Measurements from ENCODE around the gene ALOX15. TPM values are rescaled to one million over a fixed set of nuclear protein-coding genes. Genes with fewer than 3 reads are reported as not detected.
"Not testable (repeated sequence)": the region's sequence is repeated elsewhere in the genome, so short reads cannot be mapped to it uniquely, and the experiment has no call there.

Gene ALOX15, protein sequence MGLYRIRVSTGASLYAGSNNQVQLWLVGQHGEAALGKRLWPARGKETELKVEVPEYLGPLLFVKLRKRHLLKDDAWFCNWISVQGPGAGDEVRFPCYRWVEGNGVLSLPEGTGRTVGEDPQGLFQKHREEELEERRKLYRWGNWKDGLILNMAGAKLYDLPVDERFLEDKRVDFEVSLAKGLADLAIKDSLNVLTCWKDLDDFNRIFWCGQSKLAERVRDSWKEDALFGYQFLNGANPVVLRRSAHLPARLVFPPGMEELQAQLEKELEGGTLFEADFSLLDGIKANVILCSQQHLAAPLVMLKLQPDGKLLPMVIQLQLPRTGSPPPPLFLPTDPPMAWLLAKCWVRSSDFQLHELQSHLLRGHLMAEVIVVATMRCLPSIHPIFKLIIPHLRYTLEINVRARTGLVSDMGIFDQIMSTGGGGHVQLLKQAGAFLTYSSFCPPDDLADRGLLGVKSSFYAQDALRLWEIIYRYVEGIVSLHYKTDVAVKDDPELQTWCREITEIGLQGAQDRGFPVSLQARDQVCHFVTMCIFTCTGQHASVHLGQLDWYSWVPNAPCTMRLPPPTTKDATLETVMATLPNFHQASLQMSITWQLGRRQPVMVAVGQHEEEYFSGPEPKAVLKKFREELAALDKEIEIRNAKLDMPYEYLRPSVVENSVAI
- 0.31 TPM for total RNA-seq

DNA sequence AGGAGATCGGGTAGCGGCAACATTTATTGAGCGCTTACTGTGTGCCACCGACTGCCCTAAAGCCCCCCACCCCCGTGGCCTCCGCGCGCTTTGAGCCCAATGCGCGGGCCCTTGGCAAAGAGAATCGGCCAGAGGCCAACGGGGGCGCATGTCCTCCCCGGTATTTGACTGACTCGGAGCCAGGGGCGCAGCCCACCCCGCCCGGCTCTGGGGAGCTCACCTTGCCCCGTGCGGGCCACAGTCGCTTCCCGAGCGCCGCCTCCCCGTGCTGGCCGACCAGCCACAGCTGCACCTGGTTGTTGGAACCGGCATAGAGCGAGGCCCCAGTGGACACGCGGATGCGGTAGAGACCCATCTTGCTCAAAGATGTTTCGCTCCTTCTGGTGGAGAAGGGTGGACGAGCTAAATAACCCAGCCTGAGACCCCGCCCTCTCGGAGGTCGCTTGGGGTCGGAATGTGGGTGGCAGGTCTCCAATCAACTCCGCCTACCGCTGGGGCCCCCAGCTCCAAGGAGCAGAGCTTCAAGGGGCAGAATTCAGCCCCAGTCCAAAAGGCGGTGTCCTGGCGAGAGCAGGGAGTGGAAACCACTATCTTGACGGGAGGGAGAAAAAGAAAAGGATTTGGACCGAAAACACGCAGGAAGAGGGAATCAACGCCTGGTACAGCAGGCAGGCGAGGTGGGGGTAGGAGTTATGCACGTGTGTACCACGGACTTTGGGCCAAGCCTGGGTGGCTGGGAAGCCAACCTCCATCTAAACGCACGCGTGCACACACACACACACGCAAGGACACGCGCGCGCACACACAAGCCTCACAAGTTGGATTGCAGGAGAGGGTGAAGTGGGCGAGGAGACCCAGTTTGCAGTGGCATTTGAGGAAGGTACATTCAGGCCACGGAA is at the start of gene ALOX15:
Gene ALOX15, minus strand, starts transcription at position 382 of the 899 bp plus-strand sequence. Its CDS starts 27 bp downstream, at position 355.
- DNase-seq: no peak

DNA sequence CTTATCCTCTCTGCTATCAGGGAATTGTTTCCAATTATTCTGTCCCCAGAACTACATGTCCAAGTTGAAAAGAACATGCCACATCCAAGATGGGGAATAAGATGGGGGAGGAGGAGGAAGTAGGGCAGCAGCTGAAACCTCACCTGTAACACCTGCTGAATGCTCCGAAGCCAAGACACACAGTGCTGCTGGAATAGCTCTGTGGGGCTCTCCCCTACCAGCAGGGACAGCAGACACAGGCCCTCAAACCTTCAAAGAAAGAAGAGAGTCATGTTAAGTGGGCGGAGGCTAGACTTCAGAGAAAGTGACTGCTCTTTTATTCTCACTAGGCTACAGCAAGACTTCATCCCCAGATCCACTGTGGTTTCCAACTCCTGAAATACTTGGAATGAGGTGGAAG is 49.3 kb upstream of the ALOX15 start:
- no peak for DNase-seq

DNA sequence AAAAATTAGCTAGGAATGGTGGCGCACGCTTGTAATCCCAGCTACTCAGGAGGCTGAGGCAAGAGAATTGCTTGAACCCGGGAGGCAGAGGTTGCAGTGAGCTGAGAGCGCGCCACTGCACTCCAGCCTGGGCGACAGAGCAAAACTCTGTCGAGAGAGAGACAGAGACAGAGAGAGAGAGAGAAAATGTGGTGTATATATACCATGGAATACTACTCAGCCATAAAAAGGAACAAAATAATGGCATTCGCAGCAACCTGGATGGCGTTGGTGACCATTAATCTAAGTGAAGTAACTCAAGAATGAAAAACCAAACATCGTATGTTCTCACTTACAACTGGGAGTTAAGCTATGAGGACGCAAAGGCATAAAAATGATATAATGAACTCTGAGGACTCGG is 48.4 kb upstream of the ALOX15 start:
- not testable (repeated sequence) for DNase-seq

DNA sequence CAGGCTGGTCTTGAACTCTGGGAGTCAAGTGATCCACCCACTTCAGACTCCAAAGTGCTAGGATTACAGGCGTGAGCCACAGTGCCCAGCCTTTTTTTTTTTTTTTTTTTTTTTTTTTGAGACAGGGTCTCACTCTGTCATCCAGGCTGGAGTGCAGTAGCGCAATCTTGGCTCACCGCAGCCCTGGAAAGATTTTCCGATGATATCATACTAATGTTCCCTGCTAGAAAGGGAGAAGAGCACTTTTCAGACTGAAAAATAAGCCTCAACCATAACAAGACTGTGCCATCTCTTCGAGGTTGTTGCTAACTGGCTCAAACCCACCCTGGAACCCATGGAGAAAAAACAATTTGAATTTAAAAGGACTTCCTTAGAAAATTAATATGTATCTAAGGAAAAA is 42.3 kb upstream of the ALOX15 start:
- peak; percentile 16 for DNase-seq

DNA sequence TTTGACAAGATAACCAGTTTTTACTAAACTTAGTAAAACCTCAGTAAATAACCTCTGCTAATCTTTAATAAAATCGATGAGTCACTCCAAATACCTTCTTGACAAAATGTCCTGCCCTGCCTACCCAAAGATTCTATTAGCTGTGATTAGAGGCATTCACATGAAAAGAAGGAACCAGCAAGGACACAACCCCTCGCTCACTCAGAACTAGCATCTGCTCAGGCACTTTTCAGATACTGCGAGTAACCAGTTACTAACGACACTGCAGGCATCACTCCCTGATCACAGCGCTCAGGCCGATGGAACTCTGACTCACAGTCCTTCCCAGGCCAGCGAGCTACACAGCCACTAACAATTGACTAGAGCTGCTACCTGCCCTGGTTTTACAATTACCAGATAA is 38.2 kb upstream of the ALOX15 start:
- DNase-seq: no peak

DNA sequence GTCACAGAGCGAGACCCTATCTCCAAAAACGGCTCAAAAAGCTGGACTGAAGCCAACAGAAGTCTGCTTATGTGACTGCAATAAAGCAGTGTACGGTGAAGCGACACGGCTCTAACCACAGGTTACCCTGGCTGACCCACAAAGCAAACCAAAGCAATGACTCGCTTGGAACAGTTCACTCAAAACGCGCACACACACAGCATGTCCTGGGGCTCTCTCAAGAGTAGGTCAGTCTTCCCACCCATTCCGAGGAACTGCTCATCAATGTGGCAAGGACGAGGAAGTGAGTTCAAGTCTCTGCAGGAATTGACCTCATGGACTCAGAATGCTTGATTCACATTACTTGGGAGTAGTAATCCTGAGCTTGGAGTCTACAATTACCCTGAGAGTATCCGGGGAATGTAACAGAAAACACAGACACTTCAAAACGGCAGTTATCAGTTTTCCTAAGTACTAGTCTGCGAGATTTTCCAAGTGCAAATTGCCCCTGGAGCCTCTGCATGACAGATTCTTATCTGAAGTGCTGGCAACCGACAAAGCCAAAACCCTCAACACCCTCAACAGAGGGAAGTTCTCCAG is 37.1 kb upstream of the ALOX15 start:
- DNase-seq: no peak

DNA sequence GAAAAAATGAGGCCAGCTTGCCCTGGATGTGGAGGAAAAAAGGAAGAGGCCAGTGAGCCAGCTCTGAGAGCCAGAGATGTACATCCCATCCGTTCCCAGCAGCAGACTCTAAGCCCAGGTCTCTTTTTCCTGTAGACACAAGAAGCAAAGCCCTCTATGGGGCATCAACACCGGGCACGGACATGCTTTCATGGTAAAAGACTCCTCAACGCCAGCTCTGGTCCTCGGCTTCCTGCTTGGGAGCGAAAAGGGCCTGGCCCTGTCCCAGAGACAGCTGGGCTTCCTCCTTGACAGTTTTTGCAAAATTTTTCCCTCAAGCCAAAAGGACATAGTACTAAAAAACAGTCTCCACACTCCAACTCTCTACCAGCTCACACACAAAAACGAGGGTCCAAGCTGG is 35.3 kb upstream of the ALOX15 start:
- no peak for DNase-seq

DNA sequence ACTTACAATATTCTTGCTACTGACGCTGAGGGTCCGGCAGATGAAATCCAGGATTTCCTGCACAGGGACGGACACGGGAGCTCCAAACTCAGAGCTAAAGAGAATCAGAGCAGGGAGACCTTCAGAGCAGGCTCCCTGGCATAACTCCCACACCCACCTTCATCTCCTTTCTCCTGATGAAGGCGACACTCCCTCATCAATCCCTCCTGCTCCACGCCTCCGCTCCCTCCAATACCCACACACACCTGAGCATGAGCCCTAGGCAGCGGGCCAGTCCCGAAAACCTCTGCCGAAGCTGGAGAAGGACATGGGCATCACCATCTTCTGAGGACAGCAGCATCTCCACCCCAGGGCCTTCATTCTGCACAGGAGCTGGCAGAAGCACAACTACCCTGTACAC is 34.3 kb upstream of the ALOX15 start:
- no peak for DNase-seq

DNA sequence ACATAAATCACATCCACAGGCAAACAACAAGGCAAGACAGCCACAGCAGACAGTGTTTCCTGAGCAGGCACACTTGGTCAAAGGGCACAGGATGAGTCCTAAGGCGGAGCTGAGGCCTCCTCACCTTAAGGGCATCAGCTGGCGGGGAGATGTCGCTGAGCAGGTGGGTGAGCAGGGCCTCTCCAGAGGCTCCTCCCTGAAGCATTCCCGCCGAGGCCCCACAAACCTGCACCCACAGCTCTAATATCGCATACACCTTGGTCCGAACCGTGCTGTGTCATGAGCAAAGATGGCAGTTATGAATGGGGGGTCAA is 33.2 kb upstream of the ALOX15 start:
- DNase-seq: no peak

DNA sequence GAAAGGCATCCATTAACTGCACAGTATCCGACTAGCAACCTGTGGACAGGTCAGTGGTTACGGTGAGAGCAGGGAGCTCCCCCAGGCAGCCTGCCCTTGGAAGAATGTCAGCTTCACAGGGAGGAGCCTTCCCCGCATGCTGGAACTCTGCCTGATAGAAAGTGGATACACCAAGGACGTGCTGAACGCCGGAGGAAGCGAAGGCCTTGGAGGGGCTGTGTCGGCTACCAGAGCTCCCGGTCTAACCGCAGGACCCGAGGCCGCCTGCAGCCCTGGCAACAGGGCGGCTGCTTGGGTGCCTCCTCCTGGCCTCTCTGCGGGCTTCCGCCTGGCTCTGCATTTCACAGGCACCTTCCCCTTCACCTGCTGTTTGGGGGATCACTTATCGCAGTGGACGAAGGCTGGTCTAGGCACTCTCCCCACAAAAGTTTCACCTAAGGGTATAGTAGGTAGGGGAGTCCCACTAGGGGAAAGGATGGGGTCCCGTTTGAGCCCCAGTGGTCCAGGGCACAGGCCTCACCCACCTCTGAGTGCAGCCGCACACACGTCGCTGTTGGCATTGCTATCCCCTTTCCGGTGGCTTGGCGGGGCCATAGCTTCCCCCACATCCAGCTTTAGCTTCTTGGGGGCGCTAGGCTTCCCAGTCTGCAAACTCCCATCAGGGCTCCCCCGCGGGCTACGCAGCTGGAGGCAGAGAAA is 32.7 kb upstream of the ALOX15 start:
- DNase-seq: no peak

DNA sequence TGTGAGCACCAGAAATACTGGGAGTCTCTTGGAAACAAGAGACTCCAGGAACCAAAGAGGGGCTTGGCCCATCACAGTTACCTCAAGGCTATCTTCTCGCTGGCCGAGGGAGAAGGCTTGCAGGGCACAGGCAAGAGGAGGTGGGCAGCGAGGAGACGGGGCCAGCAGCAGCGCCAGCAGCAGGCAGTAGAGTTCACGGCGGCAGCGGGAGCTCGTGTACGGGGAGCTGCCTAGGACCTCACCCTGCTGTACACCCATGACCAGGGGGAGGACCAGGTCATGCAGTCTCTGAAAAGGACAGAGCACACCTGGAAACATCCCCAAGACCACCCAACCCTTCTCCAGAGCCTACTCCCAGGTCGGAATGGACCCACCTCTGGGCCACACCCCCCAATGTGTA is 31.7 kb upstream of the ALOX15 start:
- DNase-seq: no peak

DNA sequence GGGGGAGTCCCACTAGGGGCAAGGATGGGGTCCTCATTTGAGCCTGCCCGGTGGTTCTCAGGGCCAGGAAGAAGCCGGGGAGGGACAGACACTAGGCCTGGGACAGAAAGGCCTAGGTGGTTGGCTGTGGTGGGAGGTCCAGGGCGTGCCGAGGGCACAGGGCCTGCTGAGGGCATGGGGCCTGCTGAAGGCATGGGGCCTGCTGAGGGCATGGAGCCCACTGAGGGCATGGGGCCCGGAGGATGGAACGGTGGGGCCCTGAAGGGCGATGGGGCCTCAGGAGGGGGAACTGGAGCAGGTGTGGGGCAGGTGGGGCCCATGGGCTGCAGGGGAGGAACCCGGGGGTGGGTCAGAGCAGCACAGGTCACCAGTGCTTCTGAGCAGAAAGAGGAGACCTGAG is 31.3 kb upstream of the ALOX15 start:
- no peak for DNase-seq

DNA sequence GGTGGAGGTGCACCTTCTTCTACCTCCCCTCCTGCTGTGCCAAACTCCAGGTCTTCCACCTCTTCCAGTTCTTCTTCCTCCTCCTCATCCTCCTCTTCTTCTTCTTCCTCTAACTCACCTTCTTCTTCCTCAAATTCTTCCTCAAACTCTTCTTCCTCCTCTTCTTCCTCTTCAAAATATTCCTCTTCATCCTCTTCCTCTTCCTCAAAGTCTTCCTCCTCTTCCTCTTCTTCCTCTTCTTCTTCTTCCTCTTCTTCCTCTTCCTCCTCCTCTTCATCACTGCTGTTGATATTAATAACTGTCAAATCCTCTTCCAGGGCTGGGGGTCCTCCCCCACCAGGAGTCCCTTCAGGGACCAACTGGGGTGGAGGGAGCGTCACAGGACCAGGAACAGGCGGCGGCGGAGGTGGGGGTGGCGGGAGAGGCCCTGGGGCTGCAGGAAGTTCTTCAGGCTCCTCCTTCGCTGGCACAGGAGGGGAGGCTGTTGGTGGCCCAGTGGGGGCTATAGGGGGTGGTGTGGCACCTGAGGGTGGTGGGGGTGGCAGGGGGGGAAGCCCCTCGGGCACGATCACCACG is 30.7 kb upstream of the ALOX15 start:
- no peak for DNase-seq

DNA sequence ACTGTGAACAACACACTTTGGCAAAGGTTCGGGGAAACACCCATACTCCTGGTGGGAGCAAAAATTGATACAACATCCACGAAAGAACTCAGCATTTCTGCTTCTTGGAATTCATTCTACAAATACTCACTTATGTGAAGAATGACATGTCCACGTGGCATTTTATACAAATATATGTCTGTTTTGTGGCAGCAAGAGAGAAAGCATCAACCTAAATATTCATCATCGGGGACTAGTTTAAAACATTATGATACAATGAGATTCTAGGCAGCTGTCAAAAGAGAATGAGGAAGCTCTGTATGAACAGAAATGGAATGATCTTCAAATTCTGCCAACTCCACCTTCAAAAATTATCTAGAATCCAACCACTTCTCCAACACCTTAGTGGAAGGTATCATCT is 25.7 kb upstream of the ALOX15 start:
- no peak for DNase-seq

DNA sequence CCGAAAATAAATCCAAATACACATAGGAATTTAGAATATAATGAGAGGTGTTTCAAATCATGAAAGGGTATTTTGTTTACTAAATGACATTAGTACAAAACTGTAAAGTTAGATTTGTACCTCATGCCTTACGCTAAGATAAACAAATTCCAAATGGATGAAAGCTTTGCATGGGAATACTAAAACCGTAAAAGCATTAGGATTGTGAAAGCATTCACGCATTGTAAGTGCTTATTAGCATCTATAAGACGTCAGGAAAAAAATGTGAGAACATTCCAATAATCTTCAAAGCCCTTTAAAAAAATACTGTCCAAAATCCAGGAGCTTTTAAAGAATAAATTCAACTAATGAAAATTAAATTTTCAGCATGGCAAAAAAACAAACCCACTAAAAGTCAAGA is 24.8 kb upstream of the ALOX15 start:
- no peak for DNase-seq

DNA sequence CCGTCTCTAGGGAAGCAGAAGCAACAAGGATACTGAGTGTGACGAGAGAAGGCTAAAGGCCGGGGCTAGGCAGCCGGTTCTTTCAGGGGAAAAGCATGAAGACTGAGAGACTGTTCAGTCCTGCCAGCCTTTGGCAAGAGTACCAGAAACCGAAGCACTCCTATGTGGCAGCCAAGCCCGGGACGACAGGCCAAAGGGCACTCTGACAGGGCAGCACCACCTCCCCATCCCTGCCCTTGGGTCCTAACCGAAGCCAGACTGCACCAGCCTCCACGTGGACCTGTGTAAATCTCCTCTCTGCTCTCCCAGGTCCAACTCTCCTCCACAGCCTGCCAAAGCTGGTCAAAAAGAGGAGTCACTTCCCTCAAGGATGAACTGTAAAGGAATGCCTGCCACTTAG is 23.5 kb upstream of the ALOX15 start:
- no peak for DNase-seq

DNA sequence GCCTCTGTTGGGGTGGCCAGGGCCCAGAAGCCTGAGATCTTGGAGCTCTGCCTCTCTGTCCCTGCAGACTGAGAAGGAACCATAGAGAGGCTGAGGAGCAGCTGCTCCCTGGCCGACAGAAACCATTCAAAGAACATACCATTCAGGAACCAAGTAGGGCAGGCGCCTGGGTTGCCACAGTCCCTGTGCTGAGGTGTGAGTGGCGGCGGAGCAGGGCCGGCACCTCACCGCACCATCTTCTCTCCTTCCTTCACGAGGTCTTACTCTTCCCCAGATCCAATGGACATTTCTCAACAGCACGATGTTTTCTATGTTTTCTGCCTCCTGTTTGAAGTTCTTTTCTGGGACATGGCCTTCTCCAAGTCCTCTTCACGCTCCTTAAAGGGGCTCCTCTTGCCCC is 22.8 kb upstream of the ALOX15 start:
- DNase-seq: no peak

DNA sequence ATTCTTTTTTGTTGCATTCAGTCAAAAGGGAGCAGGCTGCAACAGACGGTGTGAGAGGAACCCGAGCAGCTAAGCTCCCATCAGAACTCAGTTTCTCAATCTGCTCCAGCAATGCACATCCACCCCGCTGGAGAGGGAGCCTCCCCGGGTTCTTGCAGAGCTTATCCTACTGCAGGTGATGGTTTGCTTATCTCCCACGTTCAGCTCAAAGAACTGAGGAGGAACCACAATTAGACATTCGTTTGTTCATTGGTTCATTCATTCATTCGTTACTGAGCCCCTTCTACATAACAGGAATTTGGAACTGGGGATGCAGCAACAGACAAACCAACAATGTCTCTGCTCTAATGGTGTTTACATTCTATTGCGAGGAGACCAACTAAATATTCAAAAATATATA is 22.2 kb upstream of the ALOX15 start:
- DNase-seq: no peak

DNA sequence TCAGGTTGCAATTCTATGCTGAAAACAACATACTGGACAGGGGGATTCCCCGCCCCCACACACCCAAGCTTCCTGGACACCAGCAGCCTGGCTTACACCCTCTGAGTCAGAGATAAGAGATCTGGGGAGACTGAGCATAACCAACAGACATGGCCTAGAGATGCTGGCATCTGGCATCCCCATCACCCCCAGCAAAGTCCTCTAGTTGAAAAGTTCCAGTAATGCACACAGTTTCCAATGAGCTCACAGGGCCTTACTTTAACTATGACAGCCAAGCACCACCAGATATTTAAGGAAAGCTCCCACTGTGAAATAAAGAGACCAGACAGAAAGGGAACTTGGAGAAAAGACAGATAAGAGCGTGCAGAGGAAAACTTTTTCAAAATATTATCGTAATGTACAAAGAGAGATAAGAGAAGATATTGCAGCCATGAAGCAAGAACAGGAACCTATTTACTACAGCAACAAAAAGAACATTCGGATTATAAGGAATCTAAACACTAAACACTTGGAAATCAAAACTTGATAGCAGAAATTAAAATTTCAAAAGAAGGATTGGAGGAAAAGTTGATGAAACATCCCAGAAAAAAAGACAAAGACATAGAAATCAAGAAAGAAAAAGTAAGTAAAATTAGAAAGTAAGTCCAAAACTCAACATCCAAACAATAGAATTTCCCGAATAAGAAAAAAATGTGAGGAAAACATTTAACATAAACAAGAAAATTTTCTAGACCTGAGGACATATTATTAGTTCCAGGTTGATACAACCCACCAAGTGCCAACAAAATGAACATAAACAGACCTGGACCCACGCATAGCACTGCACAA is 17.2 kb upstream of the ALOX15 start:
- DNase-seq: no peak

DNA sequence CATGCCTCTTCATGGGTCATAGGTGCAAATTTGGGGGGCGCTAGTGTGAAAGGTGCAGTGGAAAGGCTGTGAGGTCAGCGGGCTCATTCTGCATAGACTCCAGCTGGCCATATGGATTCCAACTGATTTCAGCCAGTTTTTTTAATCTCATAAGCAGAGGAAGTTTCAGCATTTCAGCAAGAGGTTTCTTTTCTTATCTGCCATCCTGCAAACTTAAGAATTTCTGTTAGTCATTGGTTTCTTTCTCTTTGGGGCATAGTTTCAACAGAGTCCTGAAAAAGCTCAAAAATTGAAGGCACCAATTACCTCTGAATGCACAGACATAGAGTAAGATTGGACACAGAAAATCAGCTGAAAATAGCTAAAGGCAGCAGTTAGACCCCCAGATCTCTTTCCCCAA is 16.2 kb upstream of the ALOX15 start:
- no peak for DNase-seq

DNA sequence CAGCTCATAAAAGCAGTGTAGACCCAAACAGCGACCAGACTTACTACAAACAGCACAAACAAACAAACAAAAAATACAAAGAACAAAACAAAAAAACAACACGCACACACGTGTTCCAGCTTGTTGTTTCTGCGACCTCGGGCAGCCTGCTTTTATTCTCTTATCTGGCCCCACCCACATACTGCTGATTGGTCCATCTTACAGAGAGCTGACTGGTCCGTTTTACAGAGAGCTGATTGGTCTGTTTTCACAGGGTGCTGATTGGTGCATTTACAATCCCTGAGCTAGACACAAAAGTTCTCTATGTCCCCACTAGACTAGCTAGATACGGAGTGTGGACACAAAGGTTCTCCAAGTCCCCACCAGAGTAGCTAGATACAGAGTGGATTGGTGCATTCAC is 14.5 kb upstream of the ALOX15 start:
- not testable (repeated sequence) for DNase-seq
